Stomach (tissue), 9 donors: ENCODE data around the gene GJA8. TPM values are rescaled to one million over a fixed set of nuclear protein-coding genes. Genes with fewer than 3 reads are reported as not detected.

Experiments used
- DNase-seq, 2 donors: peaks; one replicate each; pipeline versions ENCODE4 v3.0.0 to v3.0.0-alpha.2; 2013 to 2019
- H3K27ac ChIP-seq, 5 donors: fragments of 200-600 bp in 4 of 5; sonication (generic) in 4 of 5; one replicate each; pipeline ENCODE4 v1.5.1; 2013 to 2019; ENCODE audit warnings: mild to moderate bottlenecking in 1 of 5, moderate library complexity in 1 of 5
- H3K27me3 ChIP-seq, 3 donors: fragments of 200-600 bp; sonication (generic); one replicate each; pipeline ENCODE4 v1.5.1; 2017 to 2019; ENCODE audit warnings: mixed run types in 1 of 3
- H3K36me3 ChIP-seq, 4 donors: fragments of 200-600 bp; sonication (generic); 1 replicate in 3 of 4; 2 replicates in 1 of 4; pipeline ENCODE4 v1.5.1; 2016 to 2019
- H3K4me1 ChIP-seq, 4 donors: fragments of 200-600 bp; sonication (generic); one replicate each; pipeline ENCODE4 v1.5.1; 2016 to 2019
- H3K4me3 ChIP-seq, 4 donors: fragments of 200-600 bp; sonication (generic) in 3 of 4; one replicate each; pipeline ENCODE4 v1.5.1; 2016 to 2019; ENCODE audit warnings: mild to moderate bottlenecking in 1 of 4
- H3K9me3 ChIP-seq, 4 donors: fragments of 200-600 bp; sonication (generic); one replicate each; pipeline ENCODE4 v1.5.1; 2016 to 2019
- CTCF ChIP-seq, 7 experiments: fragments of 450-650 bp in 4 of 7; fragments of 200-600 bp in 3 of 7; sonication (generic) in 3 of 7; IDR thresholded peaks; one replicate each; pipeline ENCODE4 v1.5.1; 2016 to 2019; ENCODE audit warnings: antibody characterized with exemption in 7 of 7, control low read depth in 2 of 7, mild to moderate bottlenecking in 1 of 7
- EP300 ChIP-seq: sonication (generic); formaldehyde crosslinking; IDR thresholded peaks from one replicate; pipeline ENCODE4 v1.6.1; 2017; ENCODE audit warnings: antibody characterized with exemption
- POLR2A ChIP-seq, 4 donors: fragments of 450-650 bp; IDR thresholded peaks; one replicate each; pipeline ENCODE4 v1.6.1; 2016; ENCODE audit warnings: antibody characterized with exemption in 4 of 4, control low read depth in 2 of 4, mild to moderate bottlenecking in 1 of 4, moderate library complexity in 1 of 4
- POLR2AphosphoS5 ChIP-seq, 3 donors: sonication (generic); formaldehyde crosslinking; IDR thresholded peaks; one replicate each; pipeline ENCODE4 v1.6.1; 2016; ENCODE audit warnings: antibody characterized with exemption in 3 of 3
- WGBS, 5 donors: extraction: QIAGEN DNeasy Blood & Tissue Kit in 3 of 5; methylation state at CpG; one replicate each; pipeline versions ENCODE4 v1.1.5 to v1.1.7; 2013 to 2018; 5-methylcytosine and 5-hydroxymethylcytosine counted together
- intact Hi-C: fragments of 100-400 bp; cut with DNase I; formaldehyde crosslinking; loops from one replicate; pipeline ENCODE4 v1.15.1; 2023; ENCODE audit warnings: low total_unique reads
- polyA plus RNA-seq, 3 donors: library from polyadenylated mRNA; stranded (reverse); fragments of 200-250 nt; gene quantifications; one replicate each; pipeline ENCODE4 v1.2.3, GENCODE V29; 2013
- total RNA-seq, 5 donors: library from RNA; depleted of rRNA; stranded (reverse); fragments of >200 nt; gene quantifications; one replicate each; pipeline versions ENCODE4 v1.1.0 to v1.2.3, GENCODE V29; 2014 to 2016
- donor health status: healthy with polysubstance abuse.
- donor health status: Bipolar disorder and iron deficiency.
- donor health status: healthy.

GJA8 gene
- total and polyA plus RNA-seq, 8 donors: not detected

GRCh38 chr1:147892216-147892615, 10.4 kb upstream of the GJA8 start:
- intact Hi-C loops: loop anchor here (5.0 to 10.0 kb wide), 2 partner anchors 165 to 397 kb away; no protein-coding TSS in a partner anchor
- no peaks in the 10 kb centered on the region for H3K36me3 ChIP-seq
- no peaks in the 10 kb centered on the region for H3K9me3 ChIP-seq
- peaks cover 0 to 13% (median 0%) of the 10 kb centered on the region in 3 donors for H3K27me3 ChIP-seq
- peak in 1 of 2 donors; percentile 43 for DNase-seq
- no peak for TF ChIP-seq EP300
- TF ChIP-seq CTCF (IDR thresholded peaks at IDR 0.05): no peak
- TF ChIP-seq POLR2AphosphoS5 (IDR thresholded peaks at IDR 0.05): no peak
- no peak for TF ChIP-seq POLR2A (IDR thresholded peaks at IDR 0.05)
- 53 to 74% (median 62%) methylated on average over 5 of the region's 5 CpGs for WGBS, 5 donors
- no peak overlapping the region for H3K27ac ChIP-seq
- H3K4me1 ChIP-seq: peaks cover 0 to 6% (median 3%) of the 10 kb centered on the region in 4 donors
- no peak overlapping the region for H3K4me3 ChIP-seq

- intact Hi-C loops: loop anchor here (5.0 to 10.0 kb wide), 2 partner anchors 165 to 398 kb away; no protein-coding TSS in a partner anchor
- WGBS, 5 donors: 0 to 9% (median 2%) methylated on average over 1 of the region's 1 CpG
- peaks cover 0 to 11% (median 3%) of the 10 kb centered on the region in 4 donors for H3K4me1 ChIP-seq
Observed at GRCh38 chr1:147892731-147893214, 9.8 kb upstream of the GJA8 start.

GRCh38 chr1:147895123-147895522, 7.5 kb upstream of the GJA8 start:
- H3K4me3 ChIP-seq: no peak overlapping the region
- no peak overlapping the region for H3K27ac ChIP-seq
- peaks cover 0 to 8% (median 0%) of the 10 kb centered on the region in 3 donors for H3K27me3 ChIP-seq
- TF ChIP-seq EP300: no peak
- TF ChIP-seq POLR2AphosphoS5 (IDR thresholded peaks at IDR 0.05): no peak
- no peak for TF ChIP-seq CTCF (IDR thresholded peaks at IDR 0.05)
- TF ChIP-seq POLR2A (IDR thresholded peaks at IDR 0.05): no peak
- H3K9me3 ChIP-seq: no peaks in the 10 kb centered on the region
- H3K4me1 ChIP-seq: peaks cover 0 to 11% (median 3%) of the 10 kb centered on the region in 4 donors
- no peak for DNase-seq
- no peaks in the 10 kb centered on the region for H3K36me3 ChIP-seq
- intact Hi-C loops: loop anchor here (10.0 kb wide), 1 partner anchor 400 kb away; no protein-coding TSS in a partner anchor
- 59 to 78% (median 73%) methylated on average over 4 of the region's 4 CpGs for WGBS, 5 donors

More at GRCh38 chr1:147892731-147893214, 9.8 kb upstream of the GJA8 start:
- Histone ChIP-seq H3K4me3 (no peak overlapping the region), H3K36me3 (no peaks in the 10 kb centered on the region), H3K27me3 (peaks cover 0 to 13% (median 0%) of the 10 kb centered on the region in 3 donors), H3K27ac (no peak overlapping the region), H3K9me3 (no peaks in the 10 kb centered on the region)
- TF ChIP-seq CTCF (IDR thresholded peaks at IDR 0.05): peak in 5 of 7 experiments; percentile 85 to 94 (median 88)
- no peak for TF ChIP-seq POLR2A (IDR thresholded peaks at IDR 0.05)
- DNase-seq: peak in 1 of 2 donors; percentile 80

- 36 to 54% (median 46%) methylated on average over 8 of the region's 8 CpGs for WGBS, 5 donors
- peaks cover 0 to 11% (median 3%) of the 10 kb centered on the region in 4 donors for H3K4me1 ChIP-seq
- H3K27ac ChIP-seq: no peak overlapping the region
- no peaks in the 10 kb centered on the region for H3K36me3 ChIP-seq
- no peak overlapping the region for H3K4me3 ChIP-seq
- intact Hi-C loops: loop anchor here (10.0 kb wide), 1 partner anchor 402 kb away; no protein-coding TSS in a partner anchor
- H3K9me3 ChIP-seq: no peaks in the 10 kb centered on the region
- TF ChIP-seq POLR2A (IDR thresholded peaks at IDR 0.05) (no peak), POLR2AphosphoS5 (IDR thresholded peaks at IDR 0.05) (no peak), EP300 (no peak), CTCF (IDR thresholded peaks at IDR 0.05) (no peak)
- peak in 1 of 2 donors; percentile 20 for DNase-seq
- peaks cover 0 to 6% (median 0%) of the 10 kb centered on the region in 3 donors for H3K27me3 ChIP-seq
Observed at GRCh38 chr1:147897029-147897752, 5.4 kb upstream of the GJA8 start.
